OCI-LY7 (cell line): ENCODE data around the gene ADGRL2. TPM values are rescaled to one million over a fixed set of nuclear protein-coding genes. Genes with fewer than 3 reads are reported as not detected.

Experiments
- BruUV-seq: library from RNA; stranded (reverse); fragments of 400-500 nt; replicated peaks from 2 replicates; lab custom pipeline; 2021; lab: Mats Ljungman, UMichigan
- CTCF ChIA-PET: fragments of 300-600 bp; sonication (Branson Sonifier 250); formaldehyde crosslinking; loops from one replicate; lab custom pipeline; 2022; ENCODE audit warnings: antibody characterized with exemption; ENCODE audit not compliant: unreplicated experiment; lab: Charles Lee
- POLR2A ChIA-PET: fragments of 300-600 bp; sonication (Branson Sonifier 250); formaldehyde crosslinking; loops from one replicate; lab custom pipeline; 2022; ENCODE audit warnings: antibody characterized with exemption; lab: Charles Lee
- DNase-seq: peaks from one replicate; pipeline ENCODE4 v3.0.0-alpha.2; 2015; ENCODE audit warnings: low spot score
- H2AFZ ChIP-seq: fragments of 200-600 bp; sonication (generic), shearing (Covaris generic); 2 replicates; pipeline ENCODE4 v1.6.1; 2014; ENCODE audit warnings: mild to moderate bottlenecking, antibody characterized with exemption, low read length, moderate library complexity
- H3K27ac ChIP-seq: fragments of 200-600 bp; sonication (generic); 2 replicates; pipeline ENCODE4 v1.5.1; 2014; ENCODE audit warnings: mixed run types, low read depth, mild to moderate bottlenecking, moderate library complexity, low read length, inconsistent platforms; ENCODE audit not compliant: poor library complexity, severe bottlenecking
- H3K36me3 ChIP-seq: fragments of 200-600 bp; sonication (generic); 2 replicates; pipeline ENCODE4 v1.6.1; 2014; ENCODE audit warnings: mild to moderate bottlenecking, antibody characterized with exemption, low read length, moderate library complexity, mixed read lengths; ENCODE audit not compliant: insufficient read depth
- H3K4me1 ChIP-seq: fragments of 200-600 bp; sonication (generic); 2 replicates; pipeline ENCODE4 v1.5.1; 2014; ENCODE audit warnings: mild to moderate bottlenecking, low read length; ENCODE audit not compliant: insufficient read depth, poor library complexity, severe bottlenecking
- H3K4me2 ChIP-seq: fragments of 200-600 bp; sonication (generic); 2 replicates; pipeline ENCODE4 v1.6.1; 2014; ENCODE audit warnings: mild to moderate bottlenecking, low read length
- H3K4me3 ChIP-seq: fragments of 200-600 bp; sonication (generic); 2 replicates; pipeline ENCODE4 v1.5.1; 2014; ENCODE audit warnings: mild to moderate bottlenecking, low read depth, low read length; ENCODE audit not compliant: poor library complexity, severe bottlenecking
- H3K79me2 ChIP-seq: fragments of 200-600 bp; sonication (generic); 2 replicates; pipeline ENCODE4 v1.6.1; 2016; ENCODE audit warnings: low read depth, mild to moderate bottlenecking, low read length, moderate library complexity, mixed read lengths; ENCODE audit not compliant: insufficient read depth
- H3K9me2 ChIP-seq: fragments of 200-600 bp; sonication (generic); 2 replicates; pipeline ENCODE4 v1.6.1; 2016; ENCODE audit warnings: mild to moderate bottlenecking, low read length, mixed read lengths; ENCODE audit not compliant: insufficient read depth
- H3K9me3 ChIP-seq: fragments of 200-600 bp; sonication (generic); 2 replicates; pipeline ENCODE4 v1.6.1; 2014; ENCODE audit warnings: mild to moderate bottlenecking, mixed run types, low read length, mixed read lengths
- H4K20me1 ChIP-seq: fragments of 200-600 bp; sonication (generic); 2 replicates; pipeline ENCODE4 v1.6.1; 2014; ENCODE audit warnings: mild to moderate bottlenecking, antibody characterized with exemption, low read length, moderate library complexity, mixed read lengths; ENCODE audit not compliant: insufficient read depth
- CTCF ChIP-seq: fragments of 200-600 bp; sonication (generic); conservative IDR thresholded peaks from 2 replicates; pipeline ENCODE4 v1.5.1; 2014; ENCODE audit warnings: mild to moderate bottlenecking, antibody characterized with exemption, low read length, moderate library complexity, mixed read lengths
- EZH2phosphoT487 ChIP-seq: fragments of 200-600 bp; sonication (generic); IDR thresholded peaks from 2 replicates; pipeline ENCODE4 v1.6.1; 2018; ENCODE audit warnings: low read depth, borderline replicate concordance, mild to moderate bottlenecking, mixed run types, antibody characterized with exemption, low read length, moderate library complexity, mixed read lengths
- intact Hi-C: fragments of 100-400 bp; cut with micrococcal nuclease; formaldehyde crosslinking; loops from one replicate; pipeline ENCODE4 v1.10.0; 2022; ENCODE audit not compliant: unreplicated experiment
- total RNA-seq, 2 experiments: library from RNA; depleted of rRNA in 1 of 2; stranded (reverse); fragments of >200 nt in 1 of 2; shearing (Covaris generic) in 1 of 2; gene quantifications; 2 replicates each; pipeline ENCODE4 v1.2.3, GENCODE V29; 2014 to 2022

Gene ADGRL2
- total RNA-seq, 2 experiments from 2014 or later = not detected

GRCh38 chr1:81836007-81836626 lies 35.4 kb downstream of the ADGRL2 start:
- ChIA-PET CTCF (no interaction called here), POLR2A (interaction anchor here (0.8 kb wide), 1 partner anchor 190 kb away, joined by 3 read pairs; no protein-coding TSS in a partner anchor)
- DNase-seq = no peak
- Histone ChIP-seq H3K9me3 (no peaks in the 10 kb centered on the region), H3K4me3 (no peak overlapping the region), H2AFZ (no peak overlapping the region), H3K4me1 (no peaks in the 10 kb centered on the region), H3K36me3 (no peaks in the 10 kb centered on the region), H4K20me1 (no peaks in the 10 kb centered on the region), H3K9me2 (no peaks in the 10 kb centered on the region), H3K4me2 (no peak overlapping the region), H3K79me2 (no peaks in the 10 kb centered on the region), H3K27ac (no peak overlapping the region)
- BruUV-seq = no TSS peak
- TF ChIP-seq EZH2phosphoT487 = no peak
- intact Hi-C loops = no loop called here

- Histone ChIP-seq H3K27ac (no peak overlapping the region), H2AFZ (no peak overlapping the region), H3K9me3 (no peaks in the 10 kb centered on the region), H3K4me1 (no peaks in the 10 kb centered on the region), H3K4me3 (no peak overlapping the region), H3K79me2 (no peaks in the 10 kb centered on the region), H3K4me2 (no peak overlapping the region), H4K20me1 (no peaks in the 10 kb centered on the region), H3K9me2 (no peaks in the 10 kb centered on the region), H3K36me3 (no peaks in the 10 kb centered on the region)
- DNase-seq = no peak
- no peak for TF ChIP-seq CTCF
- no peak for TF ChIP-seq EZH2phosphoT487
- no TSS peak for BruUV-seq
- ChIA-PET CTCF (no interaction called here), POLR2A (no interaction called here)
- intact Hi-C loops = no loop called here
Observed at GRCh38 chr1:81838600-81839218, 38.0 kb downstream of the ADGRL2 start.

GRCh38 chr1:81840805-81841204 lies 40.1 kb downstream of the ADGRL2 start:
- no peaks in the 10 kb centered on the region for H3K9me3 ChIP-seq
- H2AFZ ChIP-seq = no peak overlapping the region
- no peaks in the 10 kb centered on the region for H3K79me2 ChIP-seq
- TF ChIP-seq CTCF (no peak), EZH2phosphoT487 (no peak)
- H3K9me2 ChIP-seq = no peaks in the 10 kb centered on the region
- H4K20me1 ChIP-seq = no peaks in the 10 kb centered on the region
- intact Hi-C loops = no loop called here
- BruUV-seq = no TSS peak
- H3K4me2 ChIP-seq = no peak overlapping the region
- DNase-seq = no peak
- POLR2A ChIA-PET = no interaction called here
- H3K4me3 ChIP-seq = no peak overlapping the region
- H3K27ac ChIP-seq = no peak overlapping the region
- no peaks in the 10 kb centered on the region for H3K4me1 ChIP-seq
- H3K36me3 ChIP-seq = no peaks in the 10 kb centered on the region
- CTCF ChIA-PET = no interaction called here
